T-cell (primary cell): ENCODE data around the gene TRPM3. TPM values are rescaled to one million over a fixed set of nuclear protein-coding genes. Genes with fewer than 3 reads are reported as not detected.

Source experiments
- ATAC-seq, 4 experiments: fragments of 200-7000 bp in 3 of 4; fragments of 150-1000 bp in 1 of 4; cut with Tn5 transposase; replicated peaks in 1 of 4; 1 replicate in 3 of 4; 2 replicates in 1 of 4; pipeline ENCODE4 v1.10.0; 2021; ENCODE audit warnings: moderate library complexity in 3 of 4, mild to moderate bottlenecking in 2 of 4, moderate number of reproducible peaks in 1 of 4
- CTCF ChIA-PET, 2 donors: fragments of 300-600 bp; sonication (Branson Sonifier 250); formaldehyde crosslinking; loops; one replicate each; lab custom pipeline; 2022; ENCODE audit warnings: antibody characterized with exemption in 2 of 2; lab: Charles Lee
- POLR2A ChIA-PET, 2 donors: fragments of 300-600 bp; sonication (Branson Sonifier 250); formaldehyde crosslinking; loops; one replicate each; lab custom pipeline; 2022; ENCODE audit warnings: antibody characterized with exemption in 2 of 2; lab: Charles Lee
- DNase-seq, 35 experiments: peaks; one replicate each; pipeline versions ENCODE4 v3.0.0 to v3.0.0-alpha.2; 2013 to 2023
- H3K27ac ChIP-seq: one replicate; pipeline ENCODE4 v1.5.1; 2013; ENCODE audit warnings: low read length
- H3K27me3 ChIP-seq, 2 experiments: replicated peaks in 1 of 2; 1 replicate in 1 of 2; 2 replicates in 1 of 2; pipeline versions ENCODE4 v1.6.1 to v1.7.0; 2013; ENCODE audit warnings: low read length in 1 of 2, mixed read lengths in 1 of 2; ENCODE audit not compliant: control insufficient read depth in 2 of 2, insufficient read depth in 2 of 2; ENCODE audit errors: extremely low read depth in 1 of 2
- H3K36me3 ChIP-seq, 2 donors: 1 replicate in 1 of 2; 2 replicates in 1 of 2; pipeline versions ENCODE4 v1.6.1 to v1.7.0; 2013; ENCODE audit warnings: low read length in 1 of 2; ENCODE audit not compliant: control insufficient read depth in 2 of 2, insufficient read depth in 1 of 2; ENCODE audit errors: extremely low read depth in 1 of 2
- H3K4me1 ChIP-seq, 2 experiments: 1 replicate in 1 of 2; 2 replicates in 1 of 2; pipeline versions ENCODE4 v1.6.1 to v1.7.0; 2013; ENCODE audit warnings: low read length in 2 of 2, mixed read lengths in 1 of 2; ENCODE audit not compliant: insufficient read depth in 2 of 2, control insufficient read depth in 1 of 2; ENCODE audit errors: extremely low read depth in 1 of 2
- H3K4me3 ChIP-seq, 2 donors: 1 replicate in 1 of 2; 2 replicates in 1 of 2; pipeline versions ENCODE4 v1.5.1 to v1.7.0; 2013; ENCODE audit warnings: mild to moderate bottlenecking in 2 of 2, low read length in 1 of 2, moderate library complexity in 1 of 2; ENCODE audit not compliant: control insufficient read depth in 1 of 2; ENCODE audit errors: extremely low read depth in 1 of 2
- H3K9me3 ChIP-seq: 2 replicates; pipeline ENCODE4 v1.7.0; 2013
- H3K27ac Mint-ChIP-seq, 2 donors: one replicate each; pipeline ENCODE4 v1.8.0; 2020 to 2021; ENCODE audit warnings: mild to moderate bottlenecking in 2 of 2, mixed read lengths in 2 of 2
- H3K27me3 Mint-ChIP-seq, 2 donors: one replicate each; pipeline ENCODE4 v1.8.0; 2021 to 2022; ENCODE audit warnings: mixed read lengths in 2 of 2
- H3K36me3 Mint-ChIP-seq: one replicate; pipeline ENCODE4 v1.8.0; 2021; ENCODE audit warnings: mixed read lengths
- H3K4me1 Mint-ChIP-seq, 3 donors: one replicate each; pipeline ENCODE4 v1.8.0; 2020 to 2022; ENCODE audit warnings: mixed read lengths in 3 of 3, mild to moderate bottlenecking in 1 of 3
- H3K4me3 Mint-ChIP-seq, 3 donors: one replicate each; pipeline ENCODE4 v1.8.0; 2020 to 2022; ENCODE audit warnings: mild to moderate bottlenecking in 3 of 3, mixed read lengths in 3 of 3, moderate library complexity in 3 of 3
- H3K9me3 Mint-ChIP-seq, 3 donors: one replicate each; pipeline ENCODE4 v1.8.0; 2020 to 2022; ENCODE audit warnings: mixed read lengths in 3 of 3
- WGBS: methylation state at CpG from one replicate; pipeline ENCODE4 v1.1.5; 2013; ENCODE audit warnings: missing lambda C conversion rate; ENCODE audit not compliant: insufficient coverage; 5-methylcytosine and 5-hydroxymethylcytosine counted together
- total RNA-seq, 35 experiments: library from RNA in 6 of 35; stranded (reverse) in 6 of 35; fragments of 120-200 nt in 1 of 35; gene quantifications; one replicate each; pipeline versions ENCODE4 v1.2.1 to v1.2.4 and lab custom pipeline; 2013 to 2026

Gene TRPM3
- total RNA-seq, 5 donors from 2014 or later (not counting 1 experiment from before 2014, with no cell fraction given) = not detected

GRCh38 chr9:70594386-70594944 lies 527.0 kb downstream of the TRPM3 start:
- Histone ChIP-seq H3K9me3 (no peaks in the 10 kb centered on the region), H3K27me3 (no peaks in the 10 kb centered on the region), H3K27ac (no peak overlapping the region), H3K36me3 (no peaks in the 10 kb centered on the region), H3K4me3 (no peak overlapping the region), H3K4me1 (no peaks in the 10 kb centered on the region)
- H3K9me3 Mint-ChIP-seq = no peaks in the 10 kb centered on the region
- H3K4me3 Mint-ChIP-seq = no peak overlapping the region
- CTCF ChIA-PET = interaction anchor here in 1 of 2 donors (0.5 to 0.6 kb wide), 2 partner anchors 29 to 75 kb away, joined by 3 to 4 read pairs; no protein-coding TSS in a partner anchor
- no peak for ATAC-seq
- H3K4me1 Mint-ChIP-seq = no peaks in the 10 kb centered on the region
- H3K27ac Mint-ChIP-seq = no peak overlapping the region
- POLR2A ChIA-PET = interaction anchor here in 1 of 2 donors (0.6 kb wide), 1 partner anchor 64 kb away, joined by 3 read pairs; no protein-coding TSS in a partner anchor
- H3K36me3 Mint-ChIP-seq = no peaks in the 10 kb centered on the region
- H3K27me3 Mint-ChIP-seq = no peaks in the 10 kb centered on the region
- WGBS = no CpG with 5 or more reads among the region's 2 CpGs
- DNase-seq = no peak

GRCh38 chr9:70593241-70593640 lies 528.2 kb downstream of the TRPM3 start:
- CTCF ChIA-PET = interaction anchor here (1.1 to 1.2 kb wide), 2 partner anchors 9 to 252 kb away, joined by 3 read pairs; no protein-coding TSS in a partner anchor
- Mint-ChIP-seq H3K4me3 (no peak overlapping the region), H3K27me3 (peaks cover 0 to 3% of the 10 kb centered on the region in 2 donors), H3K36me3 (no peaks in the 10 kb centered on the region), H3K27ac (no peak overlapping the region), H3K4me1 (no peaks in the 10 kb centered on the region), H3K9me3 (no peaks in the 10 kb centered on the region)
- H3K4me3 ChIP-seq = no peak overlapping the region
- DNase-seq (no peak), ATAC-seq (no peak)
- H3K9me3 ChIP-seq = no peaks in the 10 kb centered on the region
- no peaks in the 10 kb centered on the region for H3K4me1 ChIP-seq
- no peaks in the 10 kb centered on the region for H3K27me3 ChIP-seq
- no peak overlapping the region for H3K27ac ChIP-seq
- H3K36me3 ChIP-seq = no peaks in the 10 kb centered on the region
- POLR2A ChIA-PET = interaction anchor here in 1 of 2 donors (0.5 kb wide), 1 partner anchor 8 kb away, joined by 4 read pairs; no protein-coding TSS in a partner anchor

- Mint-ChIP-seq H3K4me3 (no peak overlapping the region), H3K36me3 (no peaks in the 10 kb centered on the region), H3K27me3 (peaks cover 0 to 3% of the 10 kb centered on the region in 2 donors), H3K27ac (no peak overlapping the region), H3K9me3 (no peaks in the 10 kb centered on the region), H3K4me1 (no peaks in the 10 kb centered on the region)
- ChIA-PET POLR2A (no interaction called here), CTCF (interaction anchor here in 1 of 2 donors (1.0 kb wide), 1 partner anchor 12 kb away, joined by 4 read pairs; no protein-coding TSS in a partner anchor)
- Histone ChIP-seq H3K27me3 (peaks cover 0 to 3% of the 10 kb centered on the region in 2 experiments), H3K36me3 (no peaks in the 10 kb centered on the region), H3K27ac (no peak overlapping the region), H3K9me3 (no peaks in the 10 kb centered on the region), H3K4me3 (no peak overlapping the region), H3K4me1 (no peaks in the 10 kb centered on the region)
- no peak for ATAC-seq
- no CpG with 5 or more reads among the region's 3 CpGs for WGBS
- no peak for DNase-seq
These were observed 531.1 kb downstream of the TRPM3 start for GRCh38 chr9:70590315-70590677.

DNA sequence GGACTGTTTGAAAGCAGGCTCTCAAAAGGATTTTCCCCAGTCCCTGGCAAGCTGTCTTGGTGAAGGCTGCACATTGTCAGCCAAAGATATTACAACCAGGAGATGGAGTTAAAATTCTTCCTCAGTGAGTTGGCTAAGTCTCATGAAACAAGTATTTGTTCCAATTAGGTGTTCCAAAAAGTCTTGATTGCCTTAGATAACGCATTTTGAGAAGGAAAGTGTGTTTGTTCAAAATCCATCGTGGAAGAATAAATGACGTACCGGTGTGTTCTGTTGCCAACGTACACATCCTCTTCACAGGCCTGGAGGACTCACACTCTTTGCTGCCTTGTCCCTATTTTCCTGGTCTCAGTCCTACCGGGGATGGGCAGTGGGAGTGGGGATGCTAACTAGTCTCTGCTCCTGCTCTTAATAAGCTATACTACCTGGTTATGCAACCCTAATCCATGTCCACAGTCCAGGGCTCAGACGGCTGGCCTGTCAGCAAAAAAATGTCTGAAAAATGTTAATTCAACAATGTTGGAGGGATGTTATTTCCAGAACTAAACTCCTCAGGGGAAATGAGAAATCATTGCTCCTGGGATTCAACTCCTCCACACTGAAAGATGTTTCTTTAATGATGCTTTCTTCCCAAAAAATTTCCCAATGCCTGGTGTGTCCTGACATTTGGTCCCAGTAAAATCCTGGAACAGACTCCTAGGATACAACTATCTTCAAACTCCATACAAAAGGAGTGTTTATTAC lies 531.7 kb downstream of the TRPM3 start:
- DNase-seq = no peak
- ATAC-seq = no peak
- Mint-ChIP-seq H3K36me3 (no peaks in the 10 kb centered on the region), H3K27me3 (peaks cover 0 to 3% of the 10 kb centered on the region in 2 donors), H3K4me1 (no peaks in the 10 kb centered on the region), H3K9me3 (no peaks in the 10 kb centered on the region), H3K27ac (no peak overlapping the region), H3K4me3 (no peak overlapping the region)
- Histone ChIP-seq H3K27me3 (peaks cover 0 to 3% of the 10 kb centered on the region in 2 experiments), H3K36me3 (no peaks in the 10 kb centered on the region), H3K27ac (no peak overlapping the region), H3K9me3 (no peaks in the 10 kb centered on the region), H3K4me1 (no peaks in the 10 kb centered on the region), H3K4me3 (no peak overlapping the region)
- ChIA-PET POLR2A (no interaction called here), CTCF (interaction anchor here (0.6 to 1.3 kb wide), 2 partner anchors 13 to 93 kb away, joined by 3 to 4 read pairs; no protein-coding TSS in a partner anchor)
- 100% methylated on average over 1 of the region's 7 CpGs for WGBS

- CTCF ChIA-PET = interaction anchor here (0.6 to 1.3 kb wide), 2 partner anchors 13 to 92 kb away, joined by 3 to 4 read pairs; no protein-coding TSS in a partner anchor
- H3K4me3 ChIP-seq = no peak overlapping the region
- no peak for DNase-seq
- no peak overlapping the region for H3K27ac ChIP-seq
- no peaks in the 10 kb centered on the region for H3K36me3 ChIP-seq
- no peaks in the 10 kb centered on the region for H3K4me1 Mint-ChIP-seq
- H3K27me3 ChIP-seq = peaks cover 0 to 3% of the 10 kb centered on the region in 2 experiments
- POLR2A ChIA-PET = no interaction called here
- no CpG with 5 or more reads among the region's 4 CpGs for WGBS
- H3K27me3 Mint-ChIP-seq = peaks cover 0 to 3% of the 10 kb centered on the region in 2 donors
- no peaks in the 10 kb centered on the region for H3K9me3 ChIP-seq
- H3K4me1 ChIP-seq = no peaks in the 10 kb centered on the region
- no peak overlapping the region for H3K27ac Mint-ChIP-seq
- H3K9me3 Mint-ChIP-seq = no peaks in the 10 kb centered on the region
- no peak overlapping the region for H3K4me3 Mint-ChIP-seq
- no peaks in the 10 kb centered on the region for H3K36me3 Mint-ChIP-seq
- ATAC-seq = no peak
These were observed 532.4 kb downstream of the TRPM3 start for GRCh38 chr9:70588999-70589398.

DNA sequence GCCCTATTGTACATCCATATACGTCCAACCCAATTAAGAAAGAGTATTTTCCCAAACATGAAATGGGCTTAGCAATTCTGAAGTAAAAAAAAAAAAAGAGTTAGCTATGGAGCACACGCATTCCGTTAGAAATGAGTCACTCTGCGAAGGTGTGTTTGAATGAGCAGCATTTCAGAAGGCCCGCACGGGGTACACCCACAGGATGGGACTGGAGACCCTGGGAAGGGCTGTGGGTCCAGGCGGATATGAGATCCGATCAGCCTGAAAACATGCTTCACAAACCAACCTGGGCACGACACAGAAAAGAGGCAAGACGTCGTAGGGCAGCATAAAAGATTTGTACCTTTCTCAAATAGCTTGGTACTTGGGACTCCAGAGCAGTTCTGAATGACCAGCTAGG lies 533.0 kb downstream of the TRPM3 start:
- Histone ChIP-seq H3K4me3 (no peak overlapping the region), H3K27ac (no peak overlapping the region), H3K36me3 (no peaks in the 10 kb centered on the region), H3K4me1 (no peaks in the 10 kb centered on the region), H3K27me3 (peaks cover 0 to 3% of the 10 kb centered on the region in 2 experiments), H3K9me3 (no peaks in the 10 kb centered on the region)
- CTCF ChIA-PET = interaction anchor here (1.3 kb wide), 2 partner anchors 11 to 14 kb away, joined by 3 read pairs; no protein-coding TSS in a partner anchor
- POLR2A ChIA-PET = no interaction called here
- Mint-ChIP-seq H3K27me3 (peaks cover 0 to 3% of the 10 kb centered on the region in 2 donors), H3K27ac (no peak overlapping the region), H3K4me3 (no peak overlapping the region), H3K36me3 (no peaks in the 10 kb centered on the region), H3K9me3 (no peaks in the 10 kb centered on the region), H3K4me1 (no peaks in the 10 kb centered on the region)
- WGBS = 91% methylated on average over 8 of the region's 11 CpGs
- ATAC-seq (no peak), DNase-seq (no peak)
